HG03045 (cell line): Measurements from ENCODE around the gene EXOG.
A peak's percentile ranks its signal among the peaks of the same experiment; 100 is the strongest.

Source experiments
- ATAC-seq: cut with Tn5 transposase; IDR thresholded peaks from one replicate; pipeline ENCODE4 v1.9.1; 2021; ENCODE audit warnings: mild to moderate bottlenecking, moderate library complexity; ENCODE audit not compliant: unreplicated experiment

EXOG gene

GRCh38 chr3:38472342-38472741 is 23.8 kb upstream of the EXOG start:
- ATAC-seq: no peak

GRCh38 chr3:38473229-38473628 is 22.9 kb upstream of the EXOG start:
- ATAC-seq: no peak

GRCh38 chr3:38474928-38475605 is 21.1 kb upstream of the EXOG start:
- ATAC-seq: no peak

GRCh38 chr3:38475716-38476115 is 20.4 kb upstream of the EXOG start:
- ATAC-seq: no peak

- ATAC-seq: no peak
Measured at GRCh38 chr3:38476157-38476756, 19.9 kb upstream of the EXOG start.

- no peak for ATAC-seq
Measured at GRCh38 chr3:38477057-38477820, 18.9 kb upstream of the EXOG start.

- ATAC-seq: no peak
Measured at GRCh38 chr3:38477839-38478450, 18.2 kb upstream of the EXOG start.

- no peak for ATAC-seq
Measured at GRCh38 chr3:38478901-38479300, 17.2 kb upstream of the EXOG start.

GRCh38 chr3:38479431-38480092 is 16.6 kb upstream of the EXOG start:
- ATAC-seq: peak; percentile 63

GRCh38 chr3:38480093-38480445 is 16.1 kb upstream of the EXOG start:
- no peak for ATAC-seq

- no peak for ATAC-seq
Measured at GRCh38 chr3:38480930-38481329, 15.2 kb upstream of the EXOG start.

- ATAC-seq: no peak
Measured at GRCh38 chr3:38482951-38483350, 13.2 kb upstream of the EXOG start.

- ATAC-seq: peak; percentile 74
Measured at GRCh38 chr3:38487323-38487722, 8.8 kb upstream of the EXOG start.

GRCh38 chr3:38488949-38489348 is 7.2 kb upstream of the EXOG start:
- no peak for ATAC-seq

- ATAC-seq: no peak
Measured at GRCh38 chr3:38489766-38490165, 6.4 kb upstream of the EXOG start.

GRCh38 chr3:38490281-38491030 is 5.7 kb upstream of the EXOG start:
- no peak for ATAC-seq

- ATAC-seq: no peak
Measured at GRCh38 chr3:38491215-38491614, 4.9 kb upstream of the EXOG start.

- ATAC-seq: no peak
Measured at GRCh38 chr3:38493031-38493430, 3.1 kb upstream of the EXOG start.

- no peak for ATAC-seq
Measured at GRCh38 chr3:38497031-38497430, 891 bp downstream of the EXOG start.

- ATAC-seq: no peak
Measured at GRCh38 chr3:38500688-38501417, 4.7 kb downstream of the EXOG start.
